GM19395 (cell line): ENCODE data around the gene RNF214.
"Not testable (repeated sequence)": the region's sequence is repeated elsewhere in the genome, so short reads cannot be mapped to it uniquely, and the experiment has no call there.

Experiments used
- ATAC-seq: cut with Tn5 transposase; IDR thresholded peaks from one replicate; pipeline ENCODE4 v1.9.1; 2021; ENCODE audit warnings: mild to moderate bottlenecking, moderate library complexity; ENCODE audit not compliant: unreplicated experiment

The RNF214 gene

DNA sequence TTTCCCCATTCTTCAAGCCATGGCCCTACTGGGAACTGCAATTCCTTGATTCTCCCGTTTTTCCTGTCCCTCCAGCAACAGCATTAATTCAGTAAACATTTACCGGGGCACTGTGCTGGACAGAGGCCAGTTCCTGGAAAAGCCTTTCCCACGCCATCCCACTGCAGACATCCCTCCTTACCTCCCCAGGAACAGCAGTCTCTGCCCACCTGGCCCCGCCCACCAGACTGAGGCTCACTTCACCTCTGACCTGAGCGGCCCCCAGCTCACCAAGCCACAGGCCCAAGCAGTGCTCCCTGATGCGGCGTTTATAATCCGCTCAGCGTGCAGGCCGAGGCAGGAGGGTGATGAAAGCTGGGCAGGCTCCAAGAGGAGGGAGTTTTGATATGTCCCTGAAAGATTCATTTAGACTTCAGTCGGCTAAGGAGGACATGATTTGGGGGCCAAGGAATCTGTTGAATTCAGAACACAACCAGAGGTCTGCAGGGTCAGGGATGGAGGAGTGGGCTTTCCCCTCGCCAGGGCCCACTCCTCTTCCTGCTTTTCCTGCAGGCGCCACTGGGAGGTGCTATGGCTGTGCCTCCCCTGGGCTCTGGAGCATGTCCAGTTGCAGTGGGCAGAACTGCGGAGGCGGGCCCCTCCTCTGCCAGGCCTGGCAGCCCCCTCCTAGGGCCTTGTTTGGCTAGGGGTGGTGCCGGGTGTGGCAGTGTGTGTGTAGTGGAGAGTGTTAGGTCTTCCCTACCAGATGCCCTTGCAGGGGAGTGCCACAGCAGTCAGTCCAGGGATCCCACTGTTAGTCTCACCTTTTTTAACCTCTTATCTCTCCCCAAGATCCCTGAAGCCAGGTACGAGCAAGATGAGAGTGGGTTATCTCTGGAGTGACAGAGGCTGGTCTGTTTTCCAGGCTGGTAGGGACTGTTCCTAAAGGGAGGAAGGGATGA lies 34.7 kb upstream of the RNF214 start:
- ATAC-seq, result no peak

- no peak for ATAC-seq
These were observed 33.9 kb upstream of the RNF214 start for GRCh38 chr11:117198613-117199012.

DNA sequence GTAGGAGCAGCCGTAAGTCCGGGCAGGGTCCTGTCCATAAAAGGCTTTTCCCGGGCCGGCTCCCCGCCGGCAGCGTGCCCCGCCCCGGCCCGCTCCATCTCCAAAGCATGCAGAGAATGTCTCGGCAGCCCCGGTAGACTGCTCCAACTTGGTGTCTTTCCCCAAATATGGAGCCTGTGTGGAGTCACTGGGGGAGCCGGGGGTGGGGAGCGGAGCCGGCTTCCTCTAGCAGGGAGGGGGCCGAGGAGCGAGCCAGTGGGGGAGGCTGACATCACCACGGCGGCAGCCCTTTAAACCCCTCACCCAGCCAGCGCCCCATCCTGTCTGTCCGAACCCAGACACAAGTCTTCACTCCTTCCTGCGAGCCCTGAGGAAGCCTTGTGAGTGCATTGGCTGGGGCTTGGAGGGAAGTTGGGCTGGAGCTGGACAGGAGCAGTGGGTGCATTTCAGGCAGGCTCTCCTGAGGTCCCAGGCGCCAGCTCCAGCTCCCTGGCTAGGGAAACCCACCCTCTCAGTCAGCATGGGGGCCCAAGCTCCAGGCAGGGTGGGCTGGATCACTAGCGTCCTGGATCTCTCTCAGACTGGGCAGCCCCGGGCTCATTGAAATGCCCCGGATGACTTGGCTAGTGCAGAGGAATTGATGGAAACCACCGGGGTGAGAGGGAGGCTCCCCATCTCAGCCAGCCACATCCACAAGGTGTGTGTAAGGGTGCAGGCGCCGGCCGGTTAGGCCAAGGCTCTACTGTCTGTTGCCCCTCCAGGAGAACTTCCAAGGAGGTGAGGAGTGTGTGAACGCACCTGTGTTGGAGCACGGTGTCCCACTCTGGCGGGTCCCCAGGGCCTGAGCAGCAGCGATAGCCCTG lies 33.2 kb upstream of the RNF214 start, which contains the start of gene TAGLN:
Gene TAGLN (plus strand): TSS at position 318 of the 863 bp plus-strand sequence. CDS start 3,644 bp downstream, outside the sequence.
- ATAC-seq, result no peak

DNA sequence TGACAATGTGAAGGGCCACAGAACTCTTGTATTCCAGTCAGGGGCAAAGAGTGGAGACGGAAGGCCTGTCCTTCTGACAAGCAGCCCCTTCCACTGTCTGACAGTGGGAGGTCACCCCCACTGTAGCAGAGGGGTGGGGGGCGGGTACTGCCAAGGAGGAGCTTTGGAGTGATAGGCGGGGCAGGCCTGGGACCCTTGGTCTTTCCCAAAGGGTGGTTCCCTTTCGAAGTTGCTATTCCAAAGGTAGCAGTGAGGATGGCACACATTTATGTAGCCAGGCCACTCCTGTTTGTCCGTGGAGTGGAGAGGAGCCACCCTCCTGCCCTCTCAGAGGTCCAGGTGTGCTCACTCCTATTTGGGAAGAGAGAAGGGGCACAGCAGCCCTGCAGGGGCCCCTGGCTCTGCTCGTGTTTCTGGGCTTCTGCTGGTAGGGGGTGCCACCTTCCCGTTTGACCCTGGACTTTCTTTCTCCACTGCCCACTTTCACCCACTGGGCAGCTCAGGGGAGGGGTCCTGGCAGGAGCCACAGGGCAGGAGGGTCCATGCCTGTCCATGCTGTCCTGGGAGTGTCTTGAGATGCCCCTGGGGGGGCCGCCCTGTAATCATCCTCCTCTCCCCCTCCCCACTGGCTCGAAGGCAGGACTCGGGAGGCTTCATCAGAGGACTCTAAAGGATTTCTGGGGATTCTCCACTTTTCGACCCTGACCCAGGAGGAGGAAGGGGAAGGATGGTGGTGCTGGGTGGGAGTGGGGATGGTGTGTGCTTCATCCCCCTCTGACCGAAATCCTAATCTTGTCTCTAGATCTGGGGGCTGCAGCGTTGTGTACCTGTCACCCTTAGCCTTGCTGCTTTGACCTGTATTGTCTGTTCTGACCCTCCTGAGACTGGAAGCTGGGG lies 32.3 kb upstream of the RNF214 start:
- ATAC-seq, result no peak

- no peak for ATAC-seq
These were observed 31.4 kb upstream of the RNF214 start for GRCh38 chr11:117200813-117201657.

DNA sequence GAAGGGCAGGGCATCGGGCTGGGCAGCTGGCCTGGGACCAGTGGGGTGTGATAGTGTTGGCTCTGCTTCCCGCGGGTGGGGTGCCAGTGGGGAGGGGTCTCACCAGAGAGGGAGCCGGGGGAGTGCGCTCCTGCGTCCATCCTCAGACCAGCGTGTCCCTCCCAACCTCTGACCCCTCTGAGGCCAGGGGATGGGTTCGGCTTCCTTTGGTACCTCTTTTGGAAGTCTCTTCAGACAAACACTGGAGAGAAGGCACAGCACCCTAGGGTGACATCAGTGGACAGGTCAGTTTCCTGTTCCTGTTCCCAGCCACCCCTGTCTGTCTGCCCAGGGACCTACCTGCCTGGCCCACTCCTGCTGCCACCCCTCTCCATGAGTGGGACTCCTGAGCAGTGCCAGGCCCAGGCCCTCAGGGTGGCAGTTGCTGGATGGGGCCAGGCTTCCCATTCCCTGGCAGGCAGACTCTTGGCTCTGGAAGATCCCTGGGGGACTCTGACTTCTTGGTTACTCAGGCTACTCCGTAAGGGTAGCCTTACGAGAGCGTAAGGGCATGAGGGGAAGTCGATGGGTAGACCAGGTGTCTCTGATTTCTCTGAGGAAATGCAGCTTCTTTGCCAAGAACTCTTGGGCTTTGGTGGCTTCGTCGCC lies 30.7 kb upstream of the RNF214 start:
- ATAC-seq, result no peak

DNA sequence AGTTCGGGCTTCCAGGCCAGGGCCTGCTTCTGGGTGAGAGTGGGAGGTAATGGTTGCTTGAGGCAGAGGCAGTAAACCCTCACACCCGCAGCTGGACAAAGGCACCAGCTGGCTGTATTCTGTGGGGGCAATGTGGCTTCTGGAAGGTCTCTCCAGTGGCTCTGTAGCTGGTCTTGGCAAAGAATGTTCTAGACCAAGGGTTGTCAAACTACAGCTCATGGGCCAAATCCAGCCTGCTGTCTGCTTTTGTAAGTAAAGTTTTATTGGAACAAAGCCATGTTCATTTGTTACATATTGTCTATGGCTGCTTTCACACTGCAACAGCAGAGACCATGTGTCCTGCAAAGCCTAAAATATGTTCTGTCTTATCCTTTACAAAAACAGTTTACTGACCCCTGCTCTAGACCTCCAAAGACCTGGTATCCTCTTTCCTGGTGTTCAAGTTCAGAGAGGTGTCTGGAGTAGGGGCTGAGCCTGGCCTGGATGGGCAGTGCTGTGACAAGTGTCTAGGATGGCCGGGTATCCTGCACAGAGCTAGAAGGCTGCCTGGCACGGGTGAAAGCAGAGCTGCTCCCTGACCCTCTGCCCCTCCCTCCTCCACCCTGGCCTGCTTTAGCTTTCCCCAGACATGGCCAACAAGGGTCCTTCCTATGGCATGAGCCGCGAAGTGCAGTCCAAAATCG lies 29.9 kb upstream of the RNF214 start:
- no peak for ATAC-seq

DNA sequence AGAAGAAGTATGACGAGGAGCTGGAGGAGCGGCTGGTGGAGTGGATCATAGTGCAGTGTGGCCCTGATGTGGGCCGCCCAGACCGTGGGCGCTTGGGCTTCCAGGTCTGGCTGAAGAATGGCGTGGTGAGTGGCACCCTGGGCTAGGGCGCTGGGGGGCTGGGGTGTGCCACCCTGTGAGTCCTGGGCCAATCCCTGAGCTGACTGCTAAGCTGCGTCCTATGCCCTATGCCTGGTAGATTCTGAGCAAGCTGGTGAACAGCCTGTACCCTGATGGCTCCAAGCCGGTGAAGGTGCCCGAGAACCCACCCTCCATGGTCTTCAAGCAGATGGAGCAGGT lies 29.4 kb upstream of the RNF214 start:
- no peak for ATAC-seq

DNA sequence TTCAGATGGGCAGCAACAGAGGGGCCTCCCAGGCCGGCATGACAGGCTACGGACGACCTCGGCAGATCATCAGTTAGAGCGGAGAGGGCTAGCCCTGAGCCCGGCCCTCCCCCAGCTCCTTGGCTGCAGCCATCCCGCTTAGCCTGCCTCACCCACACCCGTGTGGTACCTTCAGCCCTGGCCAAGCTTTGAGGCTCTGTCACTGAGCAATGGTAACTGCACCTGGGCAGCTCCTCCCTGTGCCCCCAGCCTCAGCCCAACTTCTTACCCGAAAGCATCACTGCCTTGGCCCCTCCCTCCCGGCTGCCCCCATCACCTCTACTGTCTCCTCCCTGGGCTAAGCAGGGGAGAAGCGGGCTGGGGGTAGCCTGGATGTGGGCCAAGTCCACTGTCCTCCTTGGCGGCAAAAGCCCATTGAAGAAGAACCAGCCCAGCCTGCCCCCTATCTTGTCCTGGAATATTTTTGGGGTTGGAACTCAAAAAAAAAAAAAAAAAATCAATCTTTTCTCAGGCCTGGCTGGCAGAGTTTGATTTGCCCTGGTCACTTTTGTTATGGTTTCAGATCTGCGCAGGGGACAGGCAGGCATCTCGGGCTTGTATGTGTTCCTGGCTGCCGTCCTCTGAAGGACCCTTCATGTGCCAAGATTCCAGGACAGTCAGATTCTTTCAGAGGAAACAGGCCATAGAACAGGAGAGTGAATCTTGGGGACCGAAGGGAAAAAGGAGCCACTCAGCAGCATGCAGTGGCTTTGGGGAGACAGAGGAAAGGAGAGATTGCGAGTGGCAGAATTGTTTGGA lies 28.0 kb upstream of the RNF214 start:
- no peak for ATAC-seq

DNA sequence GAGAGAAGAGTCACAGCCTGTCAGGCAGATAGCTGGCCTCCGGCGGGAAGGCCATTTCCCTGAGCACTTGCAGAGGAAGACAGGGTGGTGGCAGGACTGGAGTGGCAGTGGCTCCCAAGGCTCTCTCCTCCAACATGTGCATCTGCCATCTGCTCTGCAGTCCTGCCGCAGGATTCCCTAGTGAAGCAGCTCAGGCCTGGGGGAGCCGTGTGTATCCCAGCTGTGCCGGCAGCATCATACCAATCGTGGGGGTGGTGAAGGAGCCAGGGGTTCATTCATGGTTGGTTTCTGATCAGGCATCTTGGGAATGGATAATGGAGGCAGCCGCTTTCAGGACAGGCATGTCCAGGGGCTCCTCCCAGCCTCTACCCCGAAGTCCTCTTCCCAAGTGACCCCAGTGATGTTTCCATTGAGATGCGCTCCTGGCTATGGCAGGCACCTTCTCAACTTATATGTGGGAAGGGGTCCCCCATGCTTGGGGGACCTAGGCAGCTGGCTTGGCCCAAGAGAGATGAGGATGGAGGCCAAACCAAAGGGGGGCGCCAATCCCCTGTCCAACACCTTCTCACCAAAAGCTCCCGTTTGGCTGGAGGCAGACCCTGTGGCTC lies 27.2 kb upstream of the RNF214 start:
- no peak for ATAC-seq

DNA sequence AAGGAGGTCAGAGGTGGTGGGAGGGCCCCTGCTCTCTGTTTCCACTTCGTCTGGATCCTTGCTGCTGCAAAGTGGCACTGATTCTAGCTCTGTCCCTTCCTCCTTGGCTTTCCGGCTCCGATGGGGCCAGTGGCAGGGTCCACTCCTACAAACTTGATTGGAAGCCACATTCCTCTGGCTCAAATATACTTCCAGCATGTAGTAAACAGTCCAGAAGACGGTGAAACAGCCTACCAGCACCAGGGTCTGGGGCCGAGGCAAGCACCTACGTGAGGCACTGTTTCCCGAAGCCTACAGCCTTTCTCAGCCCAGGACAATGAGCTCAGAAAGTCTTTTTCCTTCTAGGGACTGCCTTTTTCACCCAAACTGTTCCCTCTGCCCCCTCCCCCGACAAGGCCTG lies 26.4 kb upstream of the RNF214 start:
- ATAC-seq, result not testable (repeated sequence)

DNA sequence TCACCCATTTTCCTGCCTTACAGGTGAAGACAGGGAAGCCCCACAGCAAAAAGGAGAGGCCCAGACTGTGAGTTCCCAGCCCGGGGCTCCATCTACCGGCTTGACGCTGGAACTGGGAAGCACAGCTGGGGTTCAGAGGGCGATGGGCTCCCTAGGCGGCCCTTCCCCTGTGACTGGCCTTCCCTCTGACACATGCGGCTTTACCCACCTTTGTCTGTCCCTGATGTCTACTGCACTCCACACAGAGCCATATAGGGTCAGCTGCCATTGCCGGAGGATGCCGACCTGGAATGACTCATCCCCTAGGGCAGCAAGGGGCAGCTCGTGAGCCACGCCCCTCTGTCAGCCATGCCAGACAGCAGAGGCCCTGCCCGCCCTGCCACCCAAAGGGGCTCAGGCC lies 25.6 kb upstream of the RNF214 start:
- ATAC-seq, result not testable (repeated sequence)

GRCh38 chr11:117207481-117207880 lies 25.0 kb upstream of the RNF214 start:
- ATAC-seq, result not testable (repeated sequence)

DNA sequence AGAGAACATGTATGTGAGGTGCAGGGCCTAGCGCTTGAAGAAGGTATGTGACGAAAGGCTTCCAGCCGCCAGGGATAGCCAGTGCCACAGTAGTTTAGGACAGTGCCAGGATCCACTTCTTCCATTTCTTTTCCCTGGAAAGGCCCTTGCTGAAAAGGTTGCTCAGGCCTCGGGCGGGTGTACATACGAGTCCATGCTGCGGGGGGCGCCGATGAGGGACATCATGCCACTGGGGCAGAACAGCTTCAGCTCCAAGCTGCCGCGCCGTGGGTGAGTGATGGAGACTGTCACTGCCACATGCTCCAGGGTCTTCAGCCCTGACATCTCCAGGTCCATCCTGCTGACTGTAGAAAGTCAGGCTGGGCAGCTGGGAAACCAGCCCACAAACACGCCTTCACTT lies 23.8 kb upstream of the RNF214 start:
- not testable (repeated sequence) for ATAC-seq

DNA sequence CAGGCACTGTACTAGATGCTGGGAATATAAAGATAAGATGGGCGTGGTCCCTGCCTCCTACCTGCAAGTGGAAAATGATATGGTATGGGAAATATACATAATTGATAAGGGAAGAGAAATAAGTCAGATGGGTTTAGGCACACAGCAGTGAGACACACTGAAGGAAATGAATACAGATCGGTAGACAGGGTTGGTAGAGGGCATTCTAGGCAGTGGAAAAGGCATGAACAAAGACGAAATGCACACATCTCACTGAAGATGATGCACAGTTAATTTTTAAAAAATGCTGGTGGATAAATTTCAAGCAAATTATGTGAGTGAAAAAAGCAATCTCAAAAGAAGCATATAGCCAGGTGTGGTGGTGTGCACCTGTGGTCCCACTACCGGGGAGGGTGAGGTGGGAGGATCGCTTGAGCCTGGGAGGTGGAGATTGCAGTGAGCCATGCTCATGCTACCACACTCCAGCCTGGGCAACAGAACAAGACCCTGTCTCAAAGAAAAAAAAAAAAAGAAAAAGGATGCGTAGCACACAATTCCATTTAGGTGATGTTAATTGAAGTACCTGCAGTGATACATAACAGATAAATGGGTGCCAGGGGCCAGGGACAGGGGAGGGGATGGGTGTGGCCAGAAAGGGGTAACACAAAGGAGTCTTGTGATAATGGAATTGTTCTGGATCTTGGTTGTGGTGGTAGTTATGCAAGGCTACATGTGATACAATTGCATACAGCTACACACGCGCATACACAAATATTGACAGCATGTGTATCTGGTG lies 22.9 kb upstream of the RNF214 start:
- ATAC-seq, result not testable (repeated sequence)

- no peak for ATAC-seq
These were observed 21.9 kb upstream of the RNF214 start for GRCh38 chr11:117210620-117211019.
